ENCODE measurements around the gene AKAP7.

The AKAP7 gene

DNA sequence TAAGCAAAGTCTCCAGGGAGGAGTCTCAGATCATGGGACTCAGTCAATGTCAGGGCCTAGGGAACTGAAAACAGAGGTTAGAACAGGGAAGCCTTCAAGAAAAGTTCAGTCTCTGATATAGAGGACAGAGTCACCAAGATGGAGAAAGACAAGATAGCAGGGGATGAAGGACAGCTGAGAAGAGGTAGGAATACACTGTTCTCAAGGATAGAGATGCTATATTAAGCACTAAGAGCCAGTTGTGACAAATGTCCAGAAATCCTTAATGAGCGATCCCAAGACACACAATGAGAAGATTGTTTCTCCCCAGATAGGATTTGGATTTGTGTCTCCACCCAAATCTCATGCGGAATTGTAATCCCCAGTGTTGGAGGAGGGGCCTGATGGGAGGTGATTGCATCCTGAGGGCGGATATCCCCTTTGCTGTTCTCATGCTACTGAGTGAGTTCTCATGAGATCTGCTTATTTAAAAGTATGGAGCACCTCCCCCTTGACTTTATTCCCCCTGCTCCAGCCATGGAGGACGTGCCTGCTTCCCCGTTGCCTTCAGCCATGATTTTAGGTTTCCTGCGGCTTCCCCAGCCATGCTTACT lies 168.2 kb downstream of the AKAP7 start:
- DNase-seq (ENCODE audit: low read depth) = no peak

DNA sequence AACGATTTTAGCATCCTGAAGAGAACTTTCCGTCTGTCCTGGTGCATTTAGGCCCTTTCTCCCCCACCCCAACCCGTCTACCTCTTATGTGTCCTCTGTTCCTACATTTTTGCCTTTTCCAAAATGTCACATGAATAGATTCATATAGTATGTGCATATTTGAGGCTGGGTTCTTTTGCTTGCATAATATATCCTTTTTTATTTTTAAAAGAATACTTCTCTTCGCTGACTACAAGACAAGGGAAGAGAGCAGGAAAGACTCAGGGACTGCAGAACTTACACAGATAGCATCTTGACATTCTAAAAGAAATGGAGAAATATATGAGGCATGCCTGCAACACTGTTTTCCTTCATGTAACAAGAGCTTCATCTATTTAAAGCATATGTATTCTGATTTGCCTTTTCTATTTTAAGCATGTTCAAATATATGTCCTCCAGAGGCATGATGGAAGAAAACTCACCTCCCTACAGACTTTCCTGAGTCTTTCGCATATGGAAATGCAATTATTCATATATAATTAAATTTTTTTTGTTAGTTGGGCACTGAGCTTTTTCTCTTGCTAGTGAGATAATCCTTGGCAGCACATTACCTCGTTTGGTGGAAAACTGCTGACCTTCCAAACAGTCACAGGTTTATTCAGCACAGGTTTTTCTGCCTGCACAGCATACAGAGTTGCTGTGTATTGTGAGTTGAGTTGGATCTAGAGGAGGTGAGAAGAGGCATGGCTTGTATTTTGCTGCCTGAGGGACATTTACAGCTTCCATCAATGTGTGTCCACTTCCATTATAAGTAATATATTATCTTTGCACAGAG lies 170.0 kb downstream of the AKAP7 start:
- DNase-seq (ENCODE audit: low read depth) = no peak
- TF ChIP-seq, protein P1, sequence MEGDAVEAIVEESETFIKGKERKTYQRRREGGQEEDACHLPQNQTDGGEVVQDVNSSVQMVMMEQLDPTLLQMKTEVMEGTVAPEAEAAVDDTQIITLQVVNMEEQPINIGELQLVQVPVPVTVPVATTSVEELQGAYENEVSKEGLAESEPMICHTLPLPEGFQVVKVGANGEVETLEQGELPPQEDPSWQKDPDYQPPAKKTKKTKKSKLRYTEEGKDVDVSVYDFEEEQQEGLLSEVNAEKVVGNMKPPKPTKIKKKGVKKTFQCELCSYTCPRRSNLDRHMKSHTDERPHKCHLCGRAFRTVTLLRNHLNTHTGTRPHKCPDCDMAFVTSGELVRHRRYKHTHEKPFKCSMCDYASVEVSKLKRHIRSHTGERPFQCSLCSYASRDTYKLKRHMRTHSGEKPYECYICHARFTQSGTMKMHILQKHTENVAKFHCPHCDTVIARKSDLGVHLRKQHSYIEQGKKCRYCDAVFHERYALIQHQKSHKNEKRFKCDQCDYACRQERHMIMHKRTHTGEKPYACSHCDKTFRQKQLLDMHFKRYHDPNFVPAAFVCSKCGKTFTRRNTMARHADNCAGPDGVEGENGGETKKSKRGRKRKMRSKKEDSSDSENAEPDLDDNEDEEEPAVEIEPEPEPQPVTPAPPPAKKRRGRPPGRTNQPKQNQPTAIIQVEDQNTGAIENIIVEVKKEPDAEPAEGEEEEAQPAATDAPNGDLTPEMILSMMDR (conservative IDR thresholded peaks at IDR 0.05; ENCODE audit: low read depth, low read length) = no peak
- no peak overlapping the region for H3K4me3 ChIP-seq (ENCODE audit: low read length)

More for the DNA sequence above, 168.2 kb downstream of the AKAP7 start:
- TF ChIP-seq, protein P1 (conservative IDR thresholded peaks at IDR 0.05; ENCODE audit: low read depth, low read length) = no peak
- H3K4me3 ChIP-seq (ENCODE audit: low read length) = no peak overlapping the region

DNA sequence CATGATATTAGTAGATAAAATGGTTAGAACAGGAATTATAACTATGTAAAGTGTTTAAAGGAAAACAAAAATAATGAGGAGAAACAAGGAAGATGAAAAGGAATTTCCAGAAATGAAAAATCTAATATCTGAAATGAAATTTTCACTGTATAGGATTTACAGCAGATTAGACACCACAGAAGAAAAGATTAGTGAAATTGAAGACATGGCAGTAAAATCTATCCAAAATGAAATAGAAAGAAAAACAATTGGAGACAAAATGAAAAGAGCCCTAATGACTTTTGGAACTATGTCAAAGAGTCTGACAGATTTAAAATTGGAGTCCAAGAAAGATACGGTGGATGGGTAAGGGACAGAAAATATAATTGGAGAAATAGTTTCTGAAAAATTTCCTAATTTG lies 174.2 kb downstream of the AKAP7 start:
- H3K4me3 ChIP-seq (ENCODE audit: low read length) = no peak overlapping the region
- TF ChIP-seq, protein P1 (conservative IDR thresholded peaks at IDR 0.05; ENCODE audit: low read depth, low read length) = no peak

DNA sequence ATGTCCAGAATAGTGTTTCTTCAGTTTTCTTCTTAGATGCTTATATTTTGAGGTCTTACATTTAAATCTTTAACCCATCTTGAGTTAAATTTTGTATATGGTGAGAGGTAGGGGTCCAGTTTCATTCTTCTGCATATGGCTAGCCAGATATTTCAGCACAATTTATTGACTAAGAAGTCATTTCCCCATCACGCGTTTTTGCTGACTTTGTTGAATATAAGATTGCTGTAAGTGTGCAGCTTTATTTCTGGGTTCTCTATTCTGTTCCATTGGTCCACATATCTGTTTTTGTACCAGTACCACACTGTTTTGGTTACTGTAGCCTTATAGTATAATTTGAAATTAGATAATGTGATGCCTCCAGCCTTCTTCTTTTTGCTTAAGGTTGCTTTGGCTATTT lies 179.6 kb downstream of the AKAP7 start:
- TF ChIP-seq, protein P1 (conservative IDR thresholded peaks at IDR 0.05; ENCODE audit: low read depth, low read length) = no peak
- no peak overlapping the region for H3K4me3 ChIP-seq (ENCODE audit: low read length)
- DNase-seq (ENCODE audit: low read depth) = no peak

More for the DNA sequence above, 174.2 kb downstream of the AKAP7 start:
- no peak for DNase-seq (ENCODE audit: low read depth)

DNA sequence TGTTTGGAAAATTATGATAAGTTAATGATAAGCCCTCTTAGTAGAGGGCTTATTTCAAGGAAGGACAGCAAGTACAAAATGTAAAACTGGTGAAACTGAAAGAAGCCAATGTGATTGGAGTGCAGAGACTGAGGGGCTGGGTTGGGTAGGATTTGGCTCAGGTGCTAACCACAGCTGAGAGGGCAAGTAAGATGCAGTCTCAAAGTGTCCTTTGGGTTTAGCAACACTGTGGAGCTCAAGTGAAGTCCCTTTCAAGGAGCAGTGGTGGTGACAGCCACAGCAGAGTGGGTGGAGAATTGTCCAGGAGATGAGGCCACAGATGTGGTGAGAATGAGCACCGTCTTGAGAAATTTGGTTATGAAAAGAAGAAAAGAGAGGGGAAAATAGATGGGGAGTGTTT lies 181.4 kb downstream of the AKAP7 start:
- DNase-seq (ENCODE audit: low read depth) = no peak
- H3K4me3 ChIP-seq (ENCODE audit: low read length) = no peak overlapping the region
- TF ChIP-seq, protein P1 (conservative IDR thresholded peaks at IDR 0.05; ENCODE audit: low read depth, low read length) = no peak

DNA sequence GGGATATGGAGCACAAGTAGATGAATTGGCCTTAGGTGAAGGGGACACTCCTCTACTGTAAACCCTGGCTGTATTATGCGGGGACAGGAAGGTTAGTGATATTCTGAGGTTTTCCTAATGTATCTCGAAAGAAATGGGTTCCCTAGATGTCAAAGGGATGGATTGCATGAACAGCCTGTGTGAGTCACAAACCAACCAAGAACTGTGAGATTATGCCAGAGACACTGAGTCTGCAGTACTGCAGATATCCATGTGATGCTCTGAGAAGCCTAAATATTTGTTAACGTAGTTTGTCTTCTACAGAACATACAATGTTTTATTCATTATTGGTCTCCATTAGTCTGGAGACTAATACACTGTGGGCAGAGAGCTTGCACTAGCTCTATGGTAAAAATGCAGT lies 182.2 kb downstream of the AKAP7 start:
- DNase-seq (ENCODE audit: low read depth) = no peak
- H3K4me3 ChIP-seq (ENCODE audit: low read length) = no peak overlapping the region
- TF ChIP-seq, protein P1 (conservative IDR thresholded peaks at IDR 0.05; ENCODE audit: low read depth, low read length) = no peak

DNA sequence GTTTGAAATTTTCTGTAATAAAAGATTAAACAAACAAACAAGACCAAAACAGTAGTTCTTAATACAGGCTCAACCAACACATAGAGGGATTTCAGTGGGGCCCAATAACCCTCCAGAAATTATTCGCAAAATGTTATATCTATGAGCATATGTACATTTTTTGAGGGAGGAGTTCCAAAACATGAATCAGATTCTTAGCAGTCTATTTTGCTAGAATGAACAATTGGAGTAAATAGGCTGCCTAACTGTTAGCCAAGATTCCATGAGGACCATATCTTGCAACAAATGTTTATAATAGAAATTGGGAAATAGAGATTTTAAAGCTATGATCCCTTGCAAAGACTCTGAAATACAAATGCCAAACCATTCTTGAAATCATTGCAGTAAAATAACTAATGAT lies 186.3 kb downstream of the AKAP7 start:
- DNase-seq (ENCODE audit: low read depth) = no peak
- TF ChIP-seq, protein P1 (conservative IDR thresholded peaks at IDR 0.05; ENCODE audit: low read depth, low read length) = no peak
- H3K4me3 ChIP-seq (ENCODE audit: low read length) = no peak overlapping the region
